ENCODE results near the gene MAP3K4.

Gene MAP3K4

DNA sequence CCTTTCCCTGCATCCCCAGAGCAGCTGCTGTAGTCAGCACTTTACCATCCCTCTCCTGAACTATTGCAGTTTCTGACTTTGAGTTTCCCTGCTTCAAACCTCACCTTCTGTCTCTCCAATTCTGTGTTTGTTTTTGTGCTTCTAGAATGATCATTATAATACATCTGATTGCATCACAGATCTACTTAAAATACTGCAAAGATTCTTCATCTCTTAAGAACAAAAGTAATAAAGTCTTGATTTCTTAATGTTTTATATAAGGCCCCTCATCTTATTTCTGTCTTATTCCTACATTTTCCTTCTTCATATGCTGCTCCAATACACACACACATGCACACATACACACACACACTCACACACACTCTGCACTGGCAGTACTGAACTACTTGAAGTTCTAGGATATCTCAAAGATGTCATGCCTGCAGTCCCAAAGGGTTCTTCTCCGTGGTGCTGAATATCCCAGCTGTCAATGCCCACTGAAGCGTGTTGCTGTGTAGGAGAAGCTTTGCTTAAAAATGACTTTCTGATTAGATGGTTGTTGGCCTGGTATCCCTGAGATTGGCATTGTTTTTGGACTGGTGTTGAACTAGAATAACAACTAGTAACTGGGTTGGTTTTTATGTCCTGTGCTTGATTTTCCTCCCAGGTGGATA lies 97.2 kb downstream of the MAP3K4 start:
- H3K27me3 Mint-ChIP-seq (ENCODE audit: low read depth): no peaks in the 10 kb centered on the region
- H3K36me3 Mint-ChIP-seq (ENCODE audit: low read depth): peaks cover 31% of the 10 kb centered on the region
- no peaks in the 10 kb centered on the region for H3K9me3 Mint-ChIP-seq
- peaks cover 6% of the 10 kb centered on the region for H3K4me1 Mint-ChIP-seq (ENCODE audit: low read depth)
- H3K27ac Mint-ChIP-seq: no peak overlapping the region
- H3K4me3 Mint-ChIP-seq: no peak overlapping the region

DNA sequence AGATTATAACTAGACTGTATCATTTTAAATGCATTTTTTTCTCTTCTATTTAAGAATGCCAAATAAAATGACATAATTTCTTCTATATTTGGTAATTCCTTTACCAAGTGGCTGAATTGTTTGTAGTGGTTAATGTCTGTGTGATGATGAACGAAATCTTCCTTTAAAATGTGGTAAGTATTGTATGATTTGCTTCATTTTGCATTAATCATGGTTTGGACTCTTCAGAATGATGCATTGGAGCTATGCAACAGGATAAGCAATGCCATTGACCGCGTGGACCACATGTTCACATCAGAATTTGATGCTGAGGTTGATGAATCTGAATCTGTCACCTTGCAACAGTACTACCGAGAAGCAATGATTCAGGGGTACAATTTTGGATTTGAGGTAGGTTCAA lies 99.6 kb downstream of the MAP3K4 start:
- Mint-ChIP-seq H3K27ac (no peak overlapping the region), H3K36me3 (ENCODE audit: low read depth) (peaks cover 29% of the 10 kb centered on the region), H3K9me3 (no peaks in the 10 kb centered on the region), H3K4me1 (ENCODE audit: low read depth) (no peaks in the 10 kb centered on the region), H3K27me3 (ENCODE audit: low read depth) (no peaks in the 10 kb centered on the region), H3K4me3 (no peak overlapping the region)

DNA sequence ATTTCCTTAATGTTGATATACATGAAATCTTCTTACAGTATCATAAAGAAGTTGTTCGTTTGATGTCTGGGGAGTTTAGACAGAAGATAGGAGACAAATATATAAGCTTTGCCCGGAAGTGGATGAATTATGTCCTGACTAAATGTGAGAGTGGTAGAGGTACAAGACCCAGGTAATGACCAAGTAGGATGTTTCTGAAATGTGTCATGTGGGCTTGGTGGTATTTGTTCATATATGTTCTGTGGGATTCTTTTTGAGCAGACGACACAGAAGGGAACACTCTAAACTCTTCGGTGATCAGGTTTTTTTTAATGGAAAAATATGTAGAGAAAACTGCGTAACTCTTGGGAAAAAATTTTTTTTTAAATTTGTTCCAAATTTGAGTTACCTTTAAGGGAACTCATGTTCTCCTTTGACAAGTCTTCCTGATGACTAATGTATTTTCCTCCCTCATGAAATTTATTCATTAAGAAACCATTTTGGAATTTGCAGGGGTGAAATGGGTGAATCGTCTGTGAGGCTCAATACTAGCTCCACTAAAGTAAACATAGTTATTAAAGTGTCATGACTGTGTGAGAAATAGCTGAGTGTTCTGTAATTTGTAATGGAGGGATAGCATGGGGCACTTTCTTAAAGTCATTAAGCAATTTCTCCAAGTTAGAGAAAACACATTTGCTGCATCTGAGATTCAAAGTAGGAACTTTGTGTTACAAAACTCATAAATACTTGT lies 100.6 kb downstream of the MAP3K4 start:
- Mint-ChIP-seq H3K27me3 (ENCODE audit: low read depth) (no peaks in the 10 kb centered on the region), H3K4me1 (ENCODE audit: low read depth) (no peaks in the 10 kb centered on the region), H3K36me3 (ENCODE audit: low read depth) (peaks cover 29% of the 10 kb centered on the region), H3K4me3 (no peak overlapping the region), H3K9me3 (no peaks in the 10 kb centered on the region), H3K27ac (no peak overlapping the region)

- no peaks in the 10 kb centered on the region for H3K4me1 Mint-ChIP-seq (ENCODE audit: low read depth)
- no peaks in the 10 kb centered on the region for H3K27me3 Mint-ChIP-seq (ENCODE audit: low read depth)
- H3K36me3 Mint-ChIP-seq (ENCODE audit: low read depth): peaks cover 26% of the 10 kb centered on the region
- H3K9me3 Mint-ChIP-seq: no peaks in the 10 kb centered on the region
- no peak overlapping the region for H3K27ac Mint-ChIP-seq
- H3K4me3 Mint-ChIP-seq: no peak overlapping the region
Measured at GRCh38 chr6:161094955-161095354, 103.4 kb downstream of the MAP3K4 start.

- Mint-ChIP-seq H3K4me3 (no peak overlapping the region), H3K36me3 (ENCODE audit: low read depth) (peaks cover 24% of the 10 kb centered on the region)
Measured at GRCh38 chr6:161095916-161096315, 104.3 kb downstream of the MAP3K4 start.

GRCh38 chr6:161100072-161100471 lies 108.5 kb downstream of the MAP3K4 start:
- H3K27me3 Mint-ChIP-seq (ENCODE audit: low read depth): no peaks in the 10 kb centered on the region
- no peaks in the 10 kb centered on the region for H3K9me3 Mint-ChIP-seq
- no peak overlapping the region for H3K27ac Mint-ChIP-seq
- peaks cover 3% of the 10 kb centered on the region for H3K4me1 Mint-ChIP-seq (ENCODE audit: low read depth)
- no peak overlapping the region for H3K4me3 Mint-ChIP-seq
- H3K36me3 Mint-ChIP-seq (ENCODE audit: low read depth): peaks cover 23% of the 10 kb centered on the region

More at GRCh38 chr6:161095916-161096315, 104.3 kb downstream of the MAP3K4 start:
- Mint-ChIP-seq H3K27ac (no peak overlapping the region), H3K9me3 (no peaks in the 10 kb centered on the region), H3K4me1 (ENCODE audit: low read depth) (no peaks in the 10 kb centered on the region), H3K27me3 (ENCODE audit: low read depth) (no peaks in the 10 kb centered on the region)

DNA sequence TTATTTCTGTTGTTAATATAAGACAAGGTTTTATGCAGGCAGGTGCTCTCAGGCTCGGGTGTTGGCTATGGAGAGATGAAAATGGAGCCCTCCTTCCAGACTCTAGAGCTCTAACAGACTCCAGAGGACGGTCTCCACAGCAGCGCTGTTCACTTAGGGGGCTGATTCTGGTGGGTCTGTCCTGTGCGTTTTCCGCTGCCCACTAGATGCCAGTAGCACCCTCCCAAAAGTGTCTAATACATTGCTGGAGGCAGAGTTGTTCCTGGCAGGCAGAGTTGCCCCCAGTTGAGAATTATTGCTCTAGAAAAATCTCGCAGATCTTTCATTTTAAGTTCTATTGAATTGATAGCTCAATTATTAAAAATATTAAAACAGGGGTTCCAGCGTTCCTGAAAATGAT lies 109.9 kb downstream of the MAP3K4 start:
- Mint-ChIP-seq H3K36me3 (ENCODE audit: low read depth) (peaks cover 25% of the 10 kb centered on the region), H3K9me3 (no peaks in the 10 kb centered on the region), H3K27ac (no peak overlapping the region), H3K4me3 (no peak overlapping the region), H3K4me1 (ENCODE audit: low read depth) (peaks cover 6% of the 10 kb centered on the region), H3K27me3 (ENCODE audit: low read depth) (no peaks in the 10 kb centered on the region)

DNA sequence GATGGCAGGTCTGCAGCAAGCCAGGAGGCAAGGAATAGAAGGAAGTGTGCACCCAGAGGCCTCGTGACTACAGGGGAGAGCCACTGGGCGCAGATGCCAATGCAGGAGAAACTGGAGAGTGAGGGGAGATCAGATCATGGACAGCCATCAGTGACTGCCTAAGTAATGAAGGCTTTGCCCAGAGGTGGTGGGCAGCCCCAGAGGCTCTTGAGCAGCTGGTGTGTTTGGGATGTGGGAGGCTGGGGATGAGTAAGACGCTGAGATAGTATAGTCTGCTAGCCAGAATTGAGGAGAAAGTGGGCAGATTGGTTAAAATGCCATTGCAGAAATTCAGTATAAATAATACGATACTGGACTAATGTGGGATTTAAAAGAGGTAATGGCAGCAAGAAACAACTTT lies 111.9 kb downstream of the MAP3K4 start:
- H3K9me3 Mint-ChIP-seq: no peaks in the 10 kb centered on the region
- H3K4me3 Mint-ChIP-seq: no peak overlapping the region
- peaks cover 23% of the 10 kb centered on the region for H3K36me3 Mint-ChIP-seq (ENCODE audit: low read depth)
- H3K4me1 Mint-ChIP-seq (ENCODE audit: low read depth): peaks cover 6% of the 10 kb centered on the region
- no peaks in the 10 kb centered on the region for H3K27me3 Mint-ChIP-seq (ENCODE audit: low read depth)
- H3K27ac Mint-ChIP-seq: no peak overlapping the region

- H3K27ac Mint-ChIP-seq: no peak overlapping the region
- no peak overlapping the region for H3K4me3 Mint-ChIP-seq
Measured at GRCh38 chr6:161104966-161105365, 113.4 kb downstream of the MAP3K4 start.

DNA sequence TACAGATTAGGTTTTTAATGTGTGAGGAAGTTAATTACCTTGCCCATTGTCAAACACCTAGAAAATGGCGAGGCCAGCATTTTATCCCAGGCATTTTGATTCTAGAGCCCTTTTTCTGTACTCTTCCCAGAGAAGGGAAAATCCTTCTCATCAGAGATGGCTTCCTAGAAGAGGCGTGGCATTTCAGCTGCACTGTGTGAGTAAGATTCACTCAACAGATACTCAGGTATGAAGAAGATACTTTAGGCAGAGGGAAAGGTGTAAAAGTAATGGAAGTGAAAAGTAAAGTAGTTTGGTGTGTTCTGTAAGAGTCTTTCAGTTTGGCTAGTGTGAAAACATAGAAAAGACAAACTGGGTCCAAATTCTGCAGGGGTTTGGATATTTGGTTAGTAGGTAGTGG lies 113.8 kb downstream of the MAP3K4 start:
- Mint-ChIP-seq H3K36me3 (ENCODE audit: low read depth) (peaks cover 33% of the 10 kb centered on the region), H3K4me3 (no peak overlapping the region), H3K27me3 (ENCODE audit: low read depth) (no peaks in the 10 kb centered on the region), H3K4me1 (ENCODE audit: low read depth) (peaks cover 6% of the 10 kb centered on the region), H3K27ac (no peak overlapping the region), H3K9me3 (no peaks in the 10 kb centered on the region)

More at GRCh38 chr6:161104966-161105365, 113.4 kb downstream of the MAP3K4 start:
- Mint-ChIP-seq H3K9me3 (no peaks in the 10 kb centered on the region), H3K4me1 (ENCODE audit: low read depth) (peaks cover 6% of the 10 kb centered on the region), H3K36me3 (ENCODE audit: low read depth) (peaks cover 29% of the 10 kb centered on the region), H3K27me3 (ENCODE audit: low read depth) (no peaks in the 10 kb centered on the region)

DNA sequence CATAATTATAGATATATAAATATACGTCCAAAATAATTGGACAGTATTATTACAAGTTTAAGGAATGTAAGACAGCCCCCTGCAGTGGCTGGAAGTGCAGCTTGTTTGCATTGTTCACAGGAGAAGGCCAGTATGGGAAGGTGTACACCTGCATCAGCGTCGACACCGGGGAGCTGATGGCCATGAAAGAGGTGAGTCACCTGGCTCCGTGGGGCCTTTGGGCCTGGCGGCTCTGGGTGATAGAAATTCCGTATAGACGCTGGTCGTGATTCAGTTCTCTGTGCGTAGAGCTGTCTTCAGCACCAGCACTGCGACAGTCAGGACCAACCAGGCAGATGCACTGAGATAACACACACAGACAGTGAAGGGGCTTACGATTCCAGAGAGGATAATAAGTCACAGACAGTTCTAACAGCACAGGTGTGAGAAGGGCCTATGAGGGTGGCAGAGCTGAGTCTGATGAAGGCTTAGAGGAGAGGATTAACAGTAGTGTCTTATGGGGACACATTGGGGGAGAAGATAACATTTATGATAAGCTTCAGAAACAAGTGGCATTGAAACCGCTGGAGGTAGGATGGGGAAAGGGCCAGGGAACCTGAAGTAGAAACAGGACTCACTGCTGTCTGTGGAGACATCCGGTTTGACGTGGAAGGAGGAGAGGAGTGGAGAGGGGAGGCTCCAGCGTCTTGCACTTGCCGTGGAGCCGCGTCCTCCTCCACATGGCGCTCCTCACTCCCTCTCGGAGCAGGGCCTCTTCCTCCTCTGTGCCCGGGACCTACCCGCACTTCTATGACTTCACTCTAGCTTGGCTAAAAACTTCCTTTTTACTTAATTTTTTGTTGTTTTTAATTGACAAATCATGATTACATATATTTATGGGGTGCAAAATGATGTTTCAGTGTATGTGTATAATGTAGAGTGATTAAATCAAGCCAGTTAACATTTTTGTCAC lies 116.5 kb downstream of the MAP3K4 start:
- Mint-ChIP-seq H3K4me3 (no peak overlapping the region), H3K4me1 (ENCODE audit: low read depth) (peaks cover 21% of the 10 kb centered on the region), H3K36me3 (ENCODE audit: low read depth) (peaks cover 45% of the 10 kb centered on the region), H3K27me3 (ENCODE audit: low read depth) (no peaks in the 10 kb centered on the region), H3K27ac (no peak overlapping the region), H3K9me3 (no peaks in the 10 kb centered on the region)

DNA sequence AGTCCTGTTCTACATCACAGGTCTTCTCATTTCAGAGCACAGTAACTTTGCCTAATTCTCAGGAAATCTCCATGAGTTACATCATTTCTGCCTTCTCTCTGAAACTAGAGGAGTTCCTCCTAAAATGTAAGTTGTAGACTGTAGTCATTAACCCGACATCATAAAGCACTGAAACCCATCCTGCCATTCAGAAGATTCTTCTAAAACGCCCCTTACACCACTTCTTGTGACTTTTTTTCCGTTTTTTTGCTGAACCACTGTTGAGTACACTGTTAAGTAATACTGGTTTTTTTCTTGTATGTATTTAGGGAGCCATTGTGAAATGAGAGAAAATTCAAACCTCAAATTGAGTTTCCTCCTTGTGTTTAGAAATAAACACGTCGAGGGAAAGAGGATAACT lies 117.3 kb downstream of the MAP3K4 start:
- Mint-ChIP-seq H3K27me3 (ENCODE audit: low read depth) (no peaks in the 10 kb centered on the region), H3K4me1 (ENCODE audit: low read depth) (peaks cover 21% of the 10 kb centered on the region), H3K27ac (no peak overlapping the region), H3K4me3 (no peak overlapping the region), H3K36me3 (ENCODE audit: low read depth) (peaks cover 39% of the 10 kb centered on the region), H3K9me3 (no peaks in the 10 kb centered on the region)

- H3K27ac Mint-ChIP-seq: no peak overlapping the region
- H3K4me1 Mint-ChIP-seq (ENCODE audit: low read depth): peaks cover 21% of the 10 kb centered on the region
- H3K9me3 Mint-ChIP-seq: no peaks in the 10 kb centered on the region
- H3K27me3 Mint-ChIP-seq (ENCODE audit: low read depth): no peaks in the 10 kb centered on the region
- H3K36me3 Mint-ChIP-seq (ENCODE audit: low read depth): peaks cover 39% of the 10 kb centered on the region
- H3K4me3 Mint-ChIP-seq: no peak overlapping the region
Measured at GRCh38 chr6:161109366-161109765, 117.8 kb downstream of the MAP3K4 start.

GRCh38 chr6:161110028-161110779 lies 118.6 kb downstream of the MAP3K4 start:
- no peak overlapping the region for H3K27ac Mint-ChIP-seq

More at GRCh38 chr6:161110028-161110779, 118.6 kb downstream of the MAP3K4 start:
- H3K4me1 Mint-ChIP-seq (ENCODE audit: low read depth): peaks cover 18% of the 10 kb centered on the region
- peaks cover 37% of the 10 kb centered on the region for H3K36me3 Mint-ChIP-seq (ENCODE audit: low read depth)
- H3K4me3 Mint-ChIP-seq: no peak overlapping the region
- no peaks in the 10 kb centered on the region for H3K27me3 Mint-ChIP-seq (ENCODE audit: low read depth)
- no peaks in the 10 kb centered on the region for H3K9me3 Mint-ChIP-seq

All from T-helper 1 cell treated with Interleukin-12 subunit alpha and Interleukin-12 subunit beta and Interleukin-4 antibody, amounts not matched to agents 30 μg/mL and 1 μg/mL, for 36 hours (primary cell).